Trophoblast cell (in vitro differentiated cells and primary cell): ENCODE measurements around the gene ZNF672.

Experiments used
- DNase-seq, 2 donors: peaks; one replicate each; pipeline ENCODE4 v3.0.0-alpha.2; 2016
- H2AFZ ChIP-seq: 2 replicates; pipeline ENCODE4 v1.6.1; 2013; ENCODE audit warnings: low read length, moderate library complexity, mild to moderate bottlenecking; ENCODE audit not compliant: insufficient read depth, poor library complexity
- H2AK5ac ChIP-seq: 2 replicates; pipeline ENCODE4 v1.6.1; 2013; ENCODE audit warnings: mild to moderate bottlenecking, low read length
- H2BK120ac ChIP-seq: 2 replicates; pipeline ENCODE4 v1.6.1; 2013; ENCODE audit warnings: low read length, mild to moderate bottlenecking, moderate library complexity; ENCODE audit not compliant: insufficient read depth, poor library complexity
- H2BK12ac ChIP-seq: 2 replicates; pipeline ENCODE4 v1.6.1; 2013; ENCODE audit warnings: mild to moderate bottlenecking, low read length, moderate library complexity
- H2BK5ac ChIP-seq: 2 replicates; pipeline ENCODE4 v1.6.1; 2013; ENCODE audit warnings: low read length, low read depth, moderate library complexity, mild to moderate bottlenecking; ENCODE audit not compliant: poor library complexity
- H3K14ac ChIP-seq: 2 replicates; pipeline ENCODE4 v1.6.1; 2013; ENCODE audit warnings: mild to moderate bottlenecking, low read length
- H3K18ac ChIP-seq: 2 replicates; pipeline ENCODE4 v1.6.1; 2013; ENCODE audit warnings: mild to moderate bottlenecking, low read length
- H3K23ac ChIP-seq: 2 replicates; pipeline ENCODE4 v1.6.1; 2013; ENCODE audit warnings: low read length
- H3K27ac ChIP-seq: 2 replicates; pipeline ENCODE4 v1.5.1; 2013; ENCODE audit warnings: low read depth, mild to moderate bottlenecking, inconsistent platforms, low read length, moderate library complexity
- H3K27me3 ChIP-seq: 2 replicates; pipeline ENCODE4 v1.6.1; 2013; ENCODE audit warnings: inconsistent platforms, mild to moderate bottlenecking, low read length, moderate library complexity; ENCODE audit not compliant: insufficient read depth
- H3K36me3 ChIP-seq, 2 experiments: 1 replicate in 1 of 2; 2 replicates in 1 of 2; pipeline ENCODE4 v1.6.1; 2013; ENCODE audit warnings: low read length in 2 of 2, mild to moderate bottlenecking in 2 of 2, moderate library complexity in 1 of 2; ENCODE audit not compliant: insufficient read depth in 2 of 2, control insufficient read depth in 1 of 2
- H3K4ac ChIP-seq: 2 replicates; pipeline ENCODE4 v1.6.1; 2013; ENCODE audit warnings: low read depth, mild to moderate bottlenecking, low read length, moderate library complexity
- H3K4me1 ChIP-seq, 2 experiments: 1 replicate in 1 of 2; 2 replicates in 1 of 2; pipeline ENCODE4 v1.6.1; 2013; ENCODE audit warnings: low read length in 2 of 2, mild to moderate bottlenecking in 2 of 2, moderate library complexity in 1 of 2; ENCODE audit not compliant: insufficient read depth in 2 of 2, control insufficient read depth in 1 of 2
- H3K4me2 ChIP-seq: 2 replicates; pipeline ENCODE4 v1.6.1; 2013; ENCODE audit warnings: inconsistent platforms, mild to moderate bottlenecking, low read length, moderate library complexity
- H3K4me3 ChIP-seq: 2 replicates; pipeline ENCODE4 v1.5.1; 2013; ENCODE audit warnings: mild to moderate bottlenecking, low read depth, low read length, inconsistent platforms
- H3K79me1 ChIP-seq: one replicate; pipeline ENCODE4 v1.6.1; 2013; ENCODE audit warnings: low read length
- H3K79me2 ChIP-seq: 2 replicates; pipeline ENCODE4 v1.6.1; 2013; ENCODE audit warnings: low read length, mild to moderate bottlenecking; ENCODE audit not compliant: control insufficient read depth, insufficient read depth, poor library complexity
- H3K9ac ChIP-seq: 2 replicates; pipeline ENCODE4 v1.6.1; 2013; ENCODE audit warnings: mild to moderate bottlenecking, low read length
- H3K9me3 ChIP-seq: 2 replicates; pipeline ENCODE4 v1.6.1; 2013; ENCODE audit warnings: low read depth, mild to moderate bottlenecking, control low read depth, inconsistent platforms, low read length; ENCODE audit not compliant: insufficient read depth
- H4K12ac ChIP-seq: 2 replicates; pipeline ENCODE4 v1.6.1; 2013; ENCODE audit warnings: low read depth, mild to moderate bottlenecking, low read length, moderate library complexity
- H4K8ac ChIP-seq: 2 replicates; pipeline ENCODE4 v1.6.1; 2013; ENCODE audit warnings: low read depth, mild to moderate bottlenecking, low read length, moderate library complexity
- H4K91ac ChIP-seq: one replicate; pipeline ENCODE4 v1.6.1; 2013; ENCODE audit warnings: low read depth, mild to moderate bottlenecking, low read length, moderate library complexity
- WGBS: extraction: QIAGEN DNeasy Blood & Tissue Kit; methylation state at CpG from one replicate; pipeline ENCODE4 v1.1.7; 2013; ENCODE audit warnings: missing lambda C conversion rate; ENCODE audit not compliant: insufficient read length, insufficient coverage; ENCODE audit errors: extremely low coverage; 5-methylcytosine and 5-hydroxymethylcytosine counted together

ZNF672 gene

DNA sequence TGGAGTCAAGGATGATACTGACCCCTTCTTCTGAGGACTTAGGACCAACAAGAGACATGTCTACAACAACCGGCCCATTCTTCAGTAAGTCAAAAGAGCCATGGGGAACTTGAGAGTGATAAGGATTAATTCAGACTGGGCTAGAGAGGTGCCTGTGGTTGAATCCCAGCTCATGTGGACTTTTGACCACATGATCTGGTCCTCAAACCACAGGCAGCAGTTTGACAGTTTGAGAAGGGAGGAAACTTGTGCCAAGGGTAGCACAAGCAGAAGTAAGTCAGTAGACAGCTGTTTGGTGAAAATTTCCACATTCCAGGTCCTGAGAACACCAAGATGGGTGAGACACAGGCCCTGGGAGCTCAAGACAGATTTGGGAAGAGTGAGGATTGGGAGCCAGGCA is 32.1 kb upstream of the ZNF672 start:
- Histone ChIP-seq H3K4me1 (no peaks in the 10 kb centered on the region), H2AK5ac (no peak overlapping the region), H3K18ac (no peak overlapping the region), H3K27ac (no peak overlapping the region), H3K23ac (no peak overlapping the region), H4K12ac (no peak overlapping the region), H4K8ac (no peak overlapping the region), H3K4me3 (no peak overlapping the region), H2BK12ac (no peak overlapping the region), H3K36me3 (peaks cover 3 to 4% of the 10 kb centered on the region in 2 experiments), H3K79me1 (no peaks in the 10 kb centered on the region), H2BK120ac (no peak overlapping the region), H3K27me3 (no peaks in the 10 kb centered on the region), H3K4ac (no peak overlapping the region), H3K9me3 (peaks cover 21% of the 10 kb centered on the region), H4K91ac (no peak overlapping the region), H2AFZ (no peak overlapping the region), H3K4me2 (no peak overlapping the region), H3K79me2 (no peaks in the 10 kb centered on the region), H3K9ac (no peak overlapping the region), H3K14ac (no peak overlapping the region), H2BK5ac (no peak overlapping the region)
- no peak for DNase-seq
- WGBS: no CpG with 5 or more reads among the region's 1 CpG

DNA sequence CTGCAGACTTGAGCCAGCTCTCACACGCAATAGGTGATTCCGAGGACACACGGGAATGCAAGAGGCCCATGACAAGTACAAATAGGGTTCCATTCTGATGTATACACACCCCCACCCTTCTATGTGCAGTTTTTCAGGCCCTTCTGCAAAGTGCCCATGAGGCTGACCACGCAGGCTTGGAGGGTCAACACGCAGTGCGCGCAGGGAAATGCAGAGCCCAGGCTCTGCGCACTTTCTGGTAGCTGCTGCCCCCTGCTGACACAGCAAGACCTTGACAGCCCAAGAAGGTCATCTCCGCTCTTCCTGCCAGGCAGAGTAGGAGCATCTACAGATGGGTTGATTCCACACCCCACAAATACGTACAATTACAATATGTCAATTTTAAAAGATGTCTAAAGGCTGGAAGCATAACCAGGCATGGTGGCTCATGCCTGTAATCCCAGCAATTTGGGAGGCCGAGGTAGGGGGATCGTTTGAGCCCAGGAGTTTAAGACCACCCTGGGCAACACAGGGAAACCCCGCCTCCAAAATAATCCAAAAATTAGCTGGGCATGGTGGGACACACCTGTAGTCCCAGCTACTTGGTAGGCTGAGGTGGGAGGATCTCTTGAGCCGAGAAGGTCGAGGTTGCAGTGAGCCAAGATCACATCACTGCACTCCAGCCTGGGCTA is 30.8 kb upstream of the ZNF672 start:
- H3K14ac ChIP-seq: no peak overlapping the region
- H3K36me3 ChIP-seq: peaks cover 14 to 17% of the 10 kb centered on the region in 2 experiments
- peaks cover 17% of the 10 kb centered on the region for H3K9me3 ChIP-seq
- no peak overlapping the region for H2AFZ ChIP-seq
- no peaks in the 10 kb centered on the region for H3K79me1 ChIP-seq
- H4K91ac ChIP-seq: no peak overlapping the region
- H2AK5ac ChIP-seq: no peak overlapping the region
- H2BK5ac ChIP-seq: no peak overlapping the region
- DNase-seq: peak; percentile 37 to 74
- H3K27me3 ChIP-seq: no peaks in the 10 kb centered on the region
- H3K4me1 ChIP-seq: no peaks in the 10 kb centered on the region
- H4K12ac ChIP-seq: no peak overlapping the region
- H4K8ac ChIP-seq: no peak overlapping the region
- no peak overlapping the region for H3K23ac ChIP-seq
- H3K4me2 ChIP-seq: no peak overlapping the region
- H3K4ac ChIP-seq: no peak overlapping the region
- H3K9ac ChIP-seq: no peak overlapping the region
- no CpG with 5 or more reads among the region's 15 CpGs for WGBS
- H2BK120ac ChIP-seq: no peak overlapping the region
- no peak overlapping the region for H2BK12ac ChIP-seq
- H3K18ac ChIP-seq: no peak overlapping the region
- no peak overlapping the region for H3K27ac ChIP-seq
- no peak overlapping the region for H3K4me3 ChIP-seq
- no peaks in the 10 kb centered on the region for H3K79me2 ChIP-seq

DNA sequence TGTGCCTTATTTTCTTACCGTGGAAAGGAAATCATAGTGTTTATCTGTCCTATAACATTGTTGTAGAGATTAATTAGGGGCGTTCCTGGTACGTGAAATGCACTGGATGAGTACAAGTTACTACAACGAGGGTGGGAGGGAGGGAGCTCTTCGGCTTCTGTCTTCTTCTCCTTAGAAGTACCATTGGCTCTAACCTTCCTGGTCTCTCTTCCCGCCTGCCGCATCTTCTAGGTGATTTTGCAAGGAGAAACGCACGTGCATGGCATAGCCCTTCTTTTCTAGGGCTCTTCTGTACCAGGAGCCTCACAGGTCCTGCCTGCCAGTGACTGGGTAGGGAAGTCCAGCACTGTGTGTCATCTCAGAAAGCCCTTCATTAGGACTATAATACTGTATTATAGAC is 29.1 kb upstream of the ZNF672 start:
- no peaks in the 10 kb centered on the region for H3K79me2 ChIP-seq
- no peaks in the 10 kb centered on the region for H3K4me1 ChIP-seq
- H3K9ac ChIP-seq: no peak overlapping the region
- H3K4me3 ChIP-seq: no peak overlapping the region
- no peaks in the 10 kb centered on the region for H3K27me3 ChIP-seq
- H3K36me3 ChIP-seq: peaks cover 31 to 33% of the 10 kb centered on the region in 2 experiments
- H3K4me2 ChIP-seq: no peak overlapping the region
- no peak overlapping the region for H3K14ac ChIP-seq
- H4K8ac ChIP-seq: no peak overlapping the region
- no peak for DNase-seq
- peaks cover 12% of the 10 kb centered on the region for H3K9me3 ChIP-seq
- no peak overlapping the region for H4K12ac ChIP-seq
- H3K23ac ChIP-seq: no peak overlapping the region
- H4K91ac ChIP-seq: no peak overlapping the region
- no peak overlapping the region for H3K4ac ChIP-seq
- WGBS: no CpG with 5 or more reads among the region's 9 CpGs
- H2BK120ac ChIP-seq: no peak overlapping the region
- H2BK5ac ChIP-seq: no peak overlapping the region
- H3K27ac ChIP-seq: no peak overlapping the region
- H2AK5ac ChIP-seq: no peak overlapping the region
- H3K79me1 ChIP-seq: no peaks in the 10 kb centered on the region
- no peak overlapping the region for H3K18ac ChIP-seq
- H2AFZ ChIP-seq: no peak overlapping the region
- no peak overlapping the region for H2BK12ac ChIP-seq

DNA sequence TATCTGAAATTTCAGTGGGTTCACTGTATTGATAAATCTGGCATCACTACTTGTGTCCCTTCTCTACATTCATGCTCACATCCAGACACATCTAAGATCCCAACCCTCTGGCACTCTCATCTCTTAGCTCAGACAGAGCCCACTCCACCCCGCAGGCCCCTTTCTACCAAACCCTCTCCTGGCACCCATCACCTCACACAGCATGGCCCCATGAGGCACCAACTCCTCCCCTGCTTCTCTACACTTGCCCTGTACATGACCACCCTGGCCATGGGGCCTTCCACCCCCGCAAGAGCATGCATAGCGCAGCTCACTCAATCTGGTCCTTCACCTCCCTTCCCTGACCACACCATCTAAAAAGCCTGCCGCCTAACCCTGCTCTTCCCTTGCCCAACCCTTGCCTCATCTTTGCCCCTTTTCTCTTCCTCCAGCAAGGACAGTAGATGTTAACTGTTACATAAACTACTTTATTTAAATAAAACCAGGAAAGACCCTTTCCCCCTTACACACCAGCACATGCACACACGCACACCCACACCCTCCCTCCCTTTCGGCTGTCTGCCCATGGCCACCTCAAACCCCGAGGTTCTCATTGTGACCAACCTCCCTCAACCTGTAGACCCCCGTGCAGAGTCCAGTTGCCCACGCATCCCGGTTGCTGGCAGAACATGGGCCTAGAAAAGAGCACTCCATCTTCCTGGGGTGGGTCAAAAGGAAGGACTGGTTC is 27.9 kb upstream of the ZNF672 start:
- no peak overlapping the region for H3K14ac ChIP-seq
- no peak overlapping the region for H4K91ac ChIP-seq

More for the DNA sequence above, 27.9 kb upstream of the ZNF672 start:
- H2BK12ac ChIP-seq: no peak overlapping the region
- no peak overlapping the region for H2AK5ac ChIP-seq
- H3K23ac ChIP-seq: no peak overlapping the region
- H3K79me1 ChIP-seq: no peaks in the 10 kb centered on the region
- peaks cover 5% of the 10 kb centered on the region for H3K9me3 ChIP-seq
- no peak overlapping the region for H2BK5ac ChIP-seq
- no peak overlapping the region for H4K12ac ChIP-seq
- H3K18ac ChIP-seq: no peak overlapping the region
- H2AFZ ChIP-seq: no peak overlapping the region
- H3K79me2 ChIP-seq: no peaks in the 10 kb centered on the region
- H3K4ac ChIP-seq: no peak overlapping the region
- no peak overlapping the region for H3K4me3 ChIP-seq
- no peak for DNase-seq
- H3K27ac ChIP-seq: no peak overlapping the region
- H3K4me2 ChIP-seq: no peak overlapping the region
- no peaks in the 10 kb centered on the region for H3K27me3 ChIP-seq
- 100% methylated on average over 1 of the region's 10 CpGs for WGBS
- peaks cover 36 to 45% of the 10 kb centered on the region in 2 experiments for H3K36me3 ChIP-seq
- H3K9ac ChIP-seq: no peak overlapping the region
- H4K8ac ChIP-seq: no peak overlapping the region
- H3K4me1 ChIP-seq: no peaks in the 10 kb centered on the region
- no peak overlapping the region for H2BK120ac ChIP-seq
